Peyer's patch (tissue), 4 donors: ENCODE data around the gene VAX1. TPM values are rescaled to one million over a fixed set of nuclear protein-coding genes. Genes with fewer than 3 reads are reported as not detected.
A peak's percentile ranks its signal among the peaks of the same experiment; 100 is the strongest.

ENCODE experiments used
- DNase-seq, 3 donors: peaks; one replicate each; pipeline ENCODE4 v3.0.0-alpha.2; 2017 to 2019
- H3K27ac ChIP-seq, 4 donors: fragments of 200-600 bp; sonication (generic); one replicate each; pipeline ENCODE4 v1.5.1; 2016 to 2019
- H3K27me3 ChIP-seq, 2 donors: fragments of 200-600 bp; sonication (generic); one replicate each; pipeline ENCODE4 v1.5.1; 2019
- H3K36me3 ChIP-seq, 3 donors: fragments of 200-600 bp; sonication (generic); one replicate each; pipeline ENCODE4 v1.5.1; 2016 to 2019
- H3K4me1 ChIP-seq, 4 donors: fragments of 200-600 bp; sonication (generic); one replicate each; pipeline ENCODE4 v1.5.1; 2016 to 2019
- H3K4me3 ChIP-seq, 4 donors: fragments of 200-600 bp; sonication (generic); 1 replicate in 3 of 4; 2 replicates in 1 of 4; pipeline ENCODE4 v1.5.1; 2016 to 2019; ENCODE audit warnings: mild to moderate bottlenecking in 1 of 4
- H3K9me3 ChIP-seq, 4 donors: fragments of 200-600 bp; sonication (generic); one replicate each; pipeline ENCODE4 v1.5.1; 2016 to 2019; ENCODE audit warnings: mild to moderate bottlenecking in 1 of 4
- CTCF ChIP-seq, 6 experiments: fragments of 450-650 bp in 4 of 6; fragments of 200-600 bp in 2 of 6; sonication (generic) in 1 of 6; IDR thresholded peaks; one replicate each; pipeline ENCODE4 v1.5.1; 2017 to 2019; ENCODE audit warnings: antibody characterized with exemption in 6 of 6, mild to moderate bottlenecking in 3 of 6, moderate library complexity in 1 of 6
- POLR2A ChIP-seq, 2 donors: fragments of 450-650 bp; IDR thresholded peaks; one replicate each; pipeline ENCODE4 v1.5.1; 2017; ENCODE audit warnings: antibody characterized with exemption in 2 of 2, mild to moderate bottlenecking in 2 of 2, moderate library complexity in 2 of 2
- total RNA-seq, 4 donors: library from RNA; depleted of rRNA; stranded (reverse); fragments of >200 nt; gene quantifications; one replicate each; pipeline ENCODE4 v1.1.0, GENCODE V29; 2016

VAX1 gene
- total RNA-seq, 4 donors from 2014 or later, result not detected

- Histone ChIP-seq H3K36me3 (no peaks in the 10 kb centered on the region), H3K9me3 (peaks cover 0 to 4% (median 0%) of the 10 kb centered on the region in 4 donors), H3K4me3 (no peak overlapping the region), H3K27ac (no peak overlapping the region), H3K27me3 (peaks cover 0 to 74% of the 10 kb centered on the region in 2 donors), H3K4me1 (peaks cover 0 to 35% (median 0%) of the 10 kb centered on the region in 4 donors)
- no peak for TF ChIP-seq CTCF (IDR thresholded peaks at IDR 0.05)
- TF ChIP-seq POLR2A (IDR thresholded peaks at IDR 0.05), result no peak
- no peak for DNase-seq
These were observed 3.1 kb downstream of the VAX1 start for GRCh38 chr10:117135026-117135372.

DNA sequence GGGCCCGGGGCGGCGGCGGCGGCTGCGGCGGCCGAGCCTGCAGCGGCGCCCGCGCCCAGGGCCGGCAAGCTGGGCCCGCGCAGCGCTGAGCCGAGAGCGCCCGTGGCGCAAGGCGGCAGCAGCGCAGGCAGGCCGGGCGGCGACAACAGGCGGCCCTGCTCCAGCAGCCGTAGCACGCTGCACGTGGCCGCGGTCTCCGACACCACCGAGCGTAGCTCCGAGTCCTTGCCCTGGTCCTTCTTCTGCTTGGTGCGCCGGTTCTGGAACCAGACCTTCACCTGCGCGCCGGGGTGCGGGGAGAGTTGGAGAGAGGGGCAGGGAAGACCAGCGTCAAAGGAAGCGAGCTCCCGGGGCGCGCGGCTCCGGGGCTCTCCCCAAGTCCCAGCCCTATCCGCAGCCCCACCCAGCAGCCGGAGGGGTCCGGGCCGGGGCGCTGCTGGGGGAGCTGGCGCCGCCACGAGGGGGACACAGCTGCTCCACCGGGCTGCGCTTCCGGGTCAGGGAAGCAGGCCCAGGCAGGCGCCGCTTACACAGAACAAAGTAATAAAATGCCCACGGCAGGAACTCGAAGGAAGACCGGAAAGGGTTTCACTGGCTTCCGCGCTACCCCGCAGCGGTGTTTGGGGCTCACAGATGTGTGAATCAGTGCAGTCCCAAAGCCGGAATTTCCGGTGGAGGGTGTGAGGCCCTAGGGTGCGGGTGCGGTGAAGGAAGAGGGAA is 3.6 kb downstream of the VAX1 start:
- TF ChIP-seq CTCF (IDR thresholded peaks at IDR 0.05), result no peak
- no peak for TF ChIP-seq POLR2A (IDR thresholded peaks at IDR 0.05)
- Histone ChIP-seq H3K27me3 (peaks cover 0 to 69% of the 10 kb centered on the region in 2 donors), H3K4me3 (peak overlapping the region in 1 of 4 donors; percentile 5), H3K4me1 (peaks cover 0 to 35% (median 0%) of the 10 kb centered on the region in 4 donors), H3K9me3 (peaks cover 0 to 4% (median 0%) of the 10 kb centered on the region in 4 donors), H3K27ac (no peak overlapping the region), H3K36me3 (no peaks in the 10 kb centered on the region)
- DNase-seq, result no peak

DNA sequence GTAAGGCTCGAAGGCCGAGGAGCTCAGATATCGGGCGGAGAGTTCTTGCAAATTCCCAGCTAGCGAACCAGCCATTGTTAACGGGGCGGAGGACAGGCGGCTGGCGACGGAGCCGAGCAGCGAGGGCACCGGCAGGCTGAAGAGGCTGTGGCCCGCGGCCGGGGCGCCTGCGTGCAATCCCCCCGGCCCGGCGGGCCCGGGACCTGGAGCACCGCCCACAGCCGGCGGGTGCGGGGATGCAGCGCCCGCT is 4.1 kb downstream of the VAX1 start:
- Histone ChIP-seq H3K9me3 (peaks cover 0 to 4% (median 0%) of the 10 kb centered on the region in 4 donors), H3K4me3 (no peak overlapping the region), H3K4me1 (peaks cover 0 to 35% (median 0%) of the 10 kb centered on the region in 4 donors), H3K27ac (no peak overlapping the region), H3K36me3 (no peaks in the 10 kb centered on the region), H3K27me3 (peaks cover 0 to 64% of the 10 kb centered on the region in 2 donors)
- no peak for TF ChIP-seq POLR2A (IDR thresholded peaks at IDR 0.05)
- no peak for TF ChIP-seq CTCF (IDR thresholded peaks at IDR 0.05)
- no peak for DNase-seq

DNA sequence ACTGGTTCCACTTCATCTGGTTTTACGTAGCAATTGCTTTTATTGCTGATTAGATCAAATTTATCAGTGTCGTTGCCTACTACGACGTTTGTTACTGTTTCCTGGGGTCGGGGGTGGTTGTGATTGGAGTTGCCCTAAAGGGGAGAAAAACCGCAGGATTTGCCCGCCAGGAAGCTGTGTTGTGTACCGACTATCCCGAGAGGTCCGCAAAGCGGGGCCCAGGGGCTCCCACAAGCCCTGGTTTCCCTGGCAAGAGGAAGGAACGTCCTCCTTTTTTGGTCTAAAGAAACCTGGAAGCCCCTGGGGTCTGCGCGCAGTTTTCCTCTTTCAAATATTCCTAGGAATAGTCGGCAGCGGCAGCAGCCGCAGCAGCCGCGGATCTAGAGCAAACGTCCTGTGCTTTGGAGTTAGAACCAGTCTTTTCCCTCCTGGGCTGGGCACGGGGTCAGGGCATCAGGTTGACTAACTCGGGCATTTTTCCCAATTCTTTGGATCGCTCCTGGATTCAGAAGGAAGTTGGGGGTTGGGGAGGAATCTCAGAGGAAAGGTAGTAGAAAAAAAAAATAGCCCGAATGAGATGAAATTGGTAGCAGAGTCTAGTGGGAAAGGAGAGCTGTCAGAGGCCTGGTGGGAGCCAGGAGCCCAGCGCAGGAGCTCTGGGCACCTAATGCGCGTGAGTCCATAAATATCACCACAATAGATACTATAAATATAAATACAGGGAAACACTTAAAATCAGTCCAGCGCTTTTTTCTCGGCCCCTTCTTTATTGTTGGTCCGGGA is 4.6 kb downstream of the VAX1 start:
- H3K4me3 ChIP-seq, result no peak overlapping the region
- H3K4me1 ChIP-seq, result peaks cover 0 to 35% (median 0%) of the 10 kb centered on the region in 4 donors
- no peak for DNase-seq
- H3K36me3 ChIP-seq, result no peaks in the 10 kb centered on the region
- no peak overlapping the region for H3K27ac ChIP-seq
- TF ChIP-seq CTCF (IDR thresholded peaks at IDR 0.05) (no peak), POLR2A (IDR thresholded peaks at IDR 0.05) (no peak)
- peaks cover 0 to 59% of the 10 kb centered on the region in 2 donors for H3K27me3 ChIP-seq
- H3K9me3 ChIP-seq, result peaks cover 0 to 4% (median 0%) of the 10 kb centered on the region in 4 donors

DNA sequence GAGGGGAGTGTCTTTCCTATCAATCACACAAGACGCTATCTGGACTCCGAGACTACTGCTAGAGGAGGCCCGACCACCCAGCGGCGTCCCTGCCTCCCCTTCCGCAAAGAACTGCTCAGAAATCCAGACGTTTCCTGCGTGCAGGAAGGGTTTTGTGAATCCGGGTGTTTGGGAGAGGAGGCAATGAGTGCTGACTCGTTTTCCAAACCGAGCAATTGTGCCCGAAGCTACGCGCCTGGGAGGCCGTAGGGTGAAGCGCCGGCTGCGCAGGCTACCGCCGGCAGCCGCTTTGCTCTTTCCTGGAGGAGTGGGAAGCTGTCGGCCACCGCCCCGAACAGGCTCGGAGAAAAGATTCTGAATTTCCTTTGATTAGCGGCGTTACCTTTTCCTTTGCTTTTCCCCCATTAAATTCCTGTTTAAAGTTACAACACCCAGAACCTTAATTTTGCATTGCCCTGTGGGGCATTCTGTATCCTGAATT is 5.3 kb downstream of the VAX1 start:
- H3K27me3 ChIP-seq, result peaks cover 0 to 52% of the 10 kb centered on the region in 2 donors
- peaks cover 0 to 30% (median 0%) of the 10 kb centered on the region in 4 donors for H3K4me1 ChIP-seq
- H3K36me3 ChIP-seq, result no peaks in the 10 kb centered on the region
- DNase-seq, result no peak
- H3K9me3 ChIP-seq, result peaks cover 0 to 4% (median 0%) of the 10 kb centered on the region in 4 donors
- TF ChIP-seq POLR2A (IDR thresholded peaks at IDR 0.05) (no peak), CTCF (IDR thresholded peaks at IDR 0.05) (no peak)
- no peak overlapping the region for H3K4me3 ChIP-seq
- no peak overlapping the region for H3K27ac ChIP-seq
